ENCODE results near the gene NGDN. TPM values are rescaled to one million over a fixed set of nuclear protein-coding genes. Genes with fewer than 3 reads are reported as not detected.

Gene NGDN
- total and polyA plus RNA-seq, 4 experiments from 2014 or later = 60.7 to 95.1 (median 62.2) TPM

DNA sequence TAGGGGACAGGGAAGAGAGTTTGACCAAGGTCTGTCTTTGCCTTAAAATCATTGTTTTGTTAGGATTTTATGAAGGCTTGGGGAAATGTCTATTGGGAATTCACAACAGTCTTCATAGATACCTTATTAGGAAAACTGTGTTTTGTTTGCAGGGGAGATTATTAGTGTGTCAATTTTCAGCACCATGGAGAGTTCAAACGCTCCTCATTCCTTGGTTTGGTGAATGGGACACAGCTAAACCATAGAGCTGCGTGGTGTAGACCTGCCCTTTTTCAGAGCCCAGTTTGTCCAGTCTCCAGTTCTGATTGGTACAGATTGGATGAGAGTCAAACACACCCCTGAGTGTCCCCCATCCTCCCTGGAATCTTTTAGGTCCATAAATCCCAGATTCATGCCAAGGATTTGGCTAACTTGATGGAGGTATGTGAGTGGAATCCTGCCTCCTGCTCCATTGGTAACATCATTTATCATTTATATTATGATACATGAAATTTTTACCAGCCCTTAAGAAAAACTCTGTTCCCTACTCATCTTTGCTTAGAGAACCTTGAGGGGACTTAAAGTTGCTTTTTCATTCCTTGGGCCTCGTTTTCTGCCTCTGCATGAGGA, 12.0 kb downstream of the NGDN start:
- H3K27ac ChIP-seq (ENCODE audit: low read depth, low read length) = no peak overlapping the region
- H3K36me3 Mint-ChIP-seq = peaks cover 48 to 59% of the 10 kb centered on the region in 2 donors
- no peak overlapping the region for H3K27ac Mint-ChIP-seq
- H3K4me1 ChIP-seq (ENCODE audit: insufficient read depth, low read length) = peaks cover 8% of the 10 kb centered on the region
- intact Hi-C loops (cut with micrococcal nuclease) = no loop called here
- peaks cover 26% of the 10 kb centered on the region for H3K36me3 ChIP-seq (ENCODE audit: insufficient read depth, low read length)
- no peak overlapping the region for H3K4me3 ChIP-seq (ENCODE audit: low read length in 2 of 2)
- ChIA-PET POLR2A (ENCODE audit: partially characterized antibody) (no interaction called here), CTCF (ENCODE audit: partially characterized antibody) (interaction anchor here (0.7 to 1.3 kb wide), 3 partner anchors 57 to 76 kb away, joined by 3 read pairs; no protein-coding TSS in a partner anchor)
- H3K9me3 Mint-ChIP-seq = no peaks in the 10 kb centered on the region
- no peaks in the 10 kb centered on the region for H3K27me3 Mint-ChIP-seq
- no peak for DNase-seq
- peaks cover 4 to 11% (median 7%) of the 10 kb centered on the region in 4 donors for H3K4me1 Mint-ChIP-seq
- H3K4me3 Mint-ChIP-seq = no peak overlapping the region
- no peaks in the 10 kb centered on the region for H3K27me3 ChIP-seq (ENCODE audit: insufficient read depth, low read length)
- H3K9me3 ChIP-seq (ENCODE audit: control insufficient read depth in 1 of 2, low read length in 2 of 2) = no peaks in the 10 kb centered on the region

- Mint-ChIP-seq H3K27me3 (no peaks in the 10 kb centered on the region), H3K9me3 (no peaks in the 10 kb centered on the region), H3K36me3 (peaks cover 49 to 60% of the 10 kb centered on the region in 2 donors), H3K27ac (peak overlapping the region in 1 of 7 donors; percentile 81), H3K4me3 (no peak overlapping the region), H3K4me1 (peaks cover 2 to 10% (median 6%) of the 10 kb centered on the region in 4 donors)
- H3K27me3 ChIP-seq (ENCODE audit: insufficient read depth, low read length) = no peaks in the 10 kb centered on the region
- CTCF ChIA-PET (ENCODE audit: partially characterized antibody) = interaction anchor here (0.7 to 4.3 kb wide), 3 partner anchors 56 to 77 kb away, joined by 3 to 22 read pairs (median 3); no protein-coding TSS in a partner anchor
- DNase-seq = no peak
- no peaks in the 10 kb centered on the region for H3K9me3 ChIP-seq (ENCODE audit: control insufficient read depth in 1 of 2, low read length in 2 of 2)
- intact Hi-C loops (cut with micrococcal nuclease) = no loop called here
- H3K27ac ChIP-seq (ENCODE audit: low read depth, low read length) = no peak overlapping the region
- H3K4me3 ChIP-seq (ENCODE audit: low read length in 2 of 2) = no peak overlapping the region
- H3K36me3 ChIP-seq (ENCODE audit: insufficient read depth, low read length) = peaks cover 22% of the 10 kb centered on the region
- POLR2A ChIA-PET (ENCODE audit: partially characterized antibody) = no interaction called here
- H3K4me1 ChIP-seq (ENCODE audit: insufficient read depth, low read length) = peaks cover 8% of the 10 kb centered on the region
These were observed 12.7 kb downstream of the NGDN start for GRCh38 chr14:23481979-23482822.

GRCh38 chr14:23482823-23483148, 13.3 kb downstream of the NGDN start:
- no peak overlapping the region for H3K4me3 Mint-ChIP-seq
- ChIA-PET POLR2A (ENCODE audit: partially characterized antibody) (no interaction called here), CTCF (ENCODE audit: partially characterized antibody) (interaction anchor here (4.3 kb wide), 1 partner anchor 77 kb away, joined by 22 read pairs; no protein-coding TSS in a partner anchor)
- Histone ChIP-seq H3K27ac (ENCODE audit: low read depth, low read length) (no peak overlapping the region), H3K27me3 (ENCODE audit: insufficient read depth, low read length) (no peaks in the 10 kb centered on the region), H3K9me3 (ENCODE audit: control insufficient read depth in 1 of 2, low read length in 2 of 2) (no peaks in the 10 kb centered on the region), H3K4me3 (ENCODE audit: low read length in 2 of 2) (no peak overlapping the region), H3K36me3 (ENCODE audit: insufficient read depth, low read length) (peaks cover 16% of the 10 kb centered on the region), H3K4me1 (ENCODE audit: insufficient read depth, low read length) (peaks cover 5% of the 10 kb centered on the region)
- H3K4me1 Mint-ChIP-seq = peaks cover 0 to 7% (median 4%) of the 10 kb centered on the region in 4 donors
- no peak for DNase-seq
- peaks cover 43 to 55% of the 10 kb centered on the region in 2 donors for H3K36me3 Mint-ChIP-seq
- no peaks in the 10 kb centered on the region for H3K27me3 Mint-ChIP-seq
- H3K27ac Mint-ChIP-seq = no peak overlapping the region
- intact Hi-C loops (cut with micrococcal nuclease) = no loop called here
- H3K9me3 Mint-ChIP-seq = no peaks in the 10 kb centered on the region

DNA sequence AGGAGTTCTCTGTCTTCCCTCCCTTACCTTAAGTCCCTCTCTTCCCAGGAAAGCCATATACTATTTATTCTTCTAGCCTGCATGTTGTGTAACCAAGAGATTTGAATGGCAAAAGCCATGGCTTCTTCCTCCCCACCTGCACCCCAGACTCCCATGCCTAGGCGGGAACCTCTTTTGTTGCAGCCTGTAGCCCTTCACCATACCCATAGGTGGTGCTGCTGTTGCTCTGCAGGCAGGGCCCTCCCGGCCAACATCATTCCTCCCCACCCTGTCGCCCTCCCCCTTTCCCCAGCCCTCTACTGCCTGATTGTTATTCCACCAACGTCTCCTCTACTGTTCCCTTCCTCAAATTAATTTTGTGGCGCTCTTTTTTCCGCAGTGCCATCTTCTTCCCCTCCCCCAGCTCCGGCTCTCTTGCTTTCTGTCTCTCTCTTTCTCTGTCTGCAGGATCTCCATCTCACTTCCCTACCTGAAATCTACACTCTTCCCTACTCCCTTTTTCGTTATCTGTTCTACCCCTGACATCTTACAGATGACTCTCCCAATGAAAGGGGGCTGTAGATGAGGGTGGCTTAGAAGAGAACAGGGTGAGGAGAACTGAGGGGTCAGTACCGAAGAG, 13.8 kb downstream of the NGDN start:
- Mint-ChIP-seq H3K36me3 (peaks cover 45 to 50% of the 10 kb centered on the region in 2 donors), H3K4me3 (no peak overlapping the region), H3K4me1 (peaks cover 0 to 4% (median 2%) of the 10 kb centered on the region in 4 donors), H3K27me3 (no peaks in the 10 kb centered on the region), H3K9me3 (no peaks in the 10 kb centered on the region), H3K27ac (no peak overlapping the region)
- ChIA-PET CTCF (ENCODE audit: partially characterized antibody) (interaction anchor here (4.3 kb wide), 1 partner anchor 76 kb away, joined by 22 read pairs; no protein-coding TSS in a partner anchor), POLR2A (ENCODE audit: partially characterized antibody) (no interaction called here)
- Histone ChIP-seq H3K9me3 (ENCODE audit: control insufficient read depth in 1 of 2, low read length in 2 of 2) (no peaks in the 10 kb centered on the region), H3K4me1 (ENCODE audit: insufficient read depth, low read length) (no peaks in the 10 kb centered on the region), H3K27ac (ENCODE audit: low read depth, low read length) (no peak overlapping the region), H3K4me3 (ENCODE audit: low read length in 2 of 2) (no peak overlapping the region), H3K36me3 (ENCODE audit: insufficient read depth, low read length) (peaks cover 16% of the 10 kb centered on the region), H3K27me3 (ENCODE audit: insufficient read depth, low read length) (no peaks in the 10 kb centered on the region)
- intact Hi-C loops (cut with micrococcal nuclease) = no loop called here
- no peak for DNase-seq

GRCh38 chr14:23485326-23485725, 15.8 kb downstream of the NGDN start:
- Histone ChIP-seq H3K9me3 (ENCODE audit: control insufficient read depth in 1 of 2, low read length in 2 of 2) (no peaks in the 10 kb centered on the region), H3K27ac (ENCODE audit: low read depth, low read length) (no peak overlapping the region), H3K27me3 (ENCODE audit: insufficient read depth, low read length) (no peaks in the 10 kb centered on the region), H3K4me3 (ENCODE audit: low read length in 2 of 2) (no peak overlapping the region), H3K36me3 (ENCODE audit: insufficient read depth, low read length) (peaks cover 12% of the 10 kb centered on the region), H3K4me1 (ENCODE audit: insufficient read depth, low read length) (no peaks in the 10 kb centered on the region)
- Mint-ChIP-seq H3K27ac (no peak overlapping the region), H3K4me1 (peaks cover 0 to 4% (median 1%) of the 10 kb centered on the region in 4 donors), H3K9me3 (no peaks in the 10 kb centered on the region), H3K4me3 (no peak overlapping the region), H3K36me3 (peaks cover 43 to 48% of the 10 kb centered on the region in 2 donors), H3K27me3 (no peaks in the 10 kb centered on the region)
- CTCF ChIA-PET (ENCODE audit: partially characterized antibody) = interaction anchor here (1.7 to 4.3 kb wide), 2 partner anchors 56 to 74 kb away, joined by 4 to 22 read pairs; no protein-coding TSS in a partner anchor
- POLR2A ChIA-PET (ENCODE audit: partially characterized antibody) = no interaction called here
- no peak for DNase-seq
- intact Hi-C loops (cut with micrococcal nuclease) = no loop called here

- no peaks in the 10 kb centered on the region for H3K27me3 ChIP-seq (ENCODE audit: insufficient read depth, low read length)
- intact Hi-C loops (cut with micrococcal nuclease) = no loop called here
- Mint-ChIP-seq H3K9me3 (no peaks in the 10 kb centered on the region), H3K4me3 (no peak overlapping the region), H3K27me3 (no peaks in the 10 kb centered on the region), H3K36me3 (peaks cover 42 to 44% of the 10 kb centered on the region in 2 donors), H3K4me1 (peaks cover 0 to 4% (median 1%) of the 10 kb centered on the region in 4 donors), H3K27ac (no peak overlapping the region)
- ChIA-PET POLR2A (ENCODE audit: partially characterized antibody) (no interaction called here), CTCF (ENCODE audit: partially characterized antibody) (interaction anchor here (4.3 kb wide), 1 partner anchor 73 kb away, joined by 22 read pairs; no protein-coding TSS in a partner anchor)
- no peaks in the 10 kb centered on the region for H3K4me1 ChIP-seq (ENCODE audit: insufficient read depth, low read length)
- H3K27ac ChIP-seq (ENCODE audit: low read depth, low read length) = no peak overlapping the region
- no peaks in the 10 kb centered on the region for H3K9me3 ChIP-seq (ENCODE audit: control insufficient read depth in 1 of 2, low read length in 2 of 2)
- H3K36me3 ChIP-seq (ENCODE audit: insufficient read depth, low read length) = peaks cover 12% of the 10 kb centered on the region
- H3K4me3 ChIP-seq (ENCODE audit: low read length in 2 of 2) = no peak overlapping the region
- DNase-seq = no peak
These were observed 16.5 kb downstream of the NGDN start for GRCh38 chr14:23486036-23486435.

DNA sequence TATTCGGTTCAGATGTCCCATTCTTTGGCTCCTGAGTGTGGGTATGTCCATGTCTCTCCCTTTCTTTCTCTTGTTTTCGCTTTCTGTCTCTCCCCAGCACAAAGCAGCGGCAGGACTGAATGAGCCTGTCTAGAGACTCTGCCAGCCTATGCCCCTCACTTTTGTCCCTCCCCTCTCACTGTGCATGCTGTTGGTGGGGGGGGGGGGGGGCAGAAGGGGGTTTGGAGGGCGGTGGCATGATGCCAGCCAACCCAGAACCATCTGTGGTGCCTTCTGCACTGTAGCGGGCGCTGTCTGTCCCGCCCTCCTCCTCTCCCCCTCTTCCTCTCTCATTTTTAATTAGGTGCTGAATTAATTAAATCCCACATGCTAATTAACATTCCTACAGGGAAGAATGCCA, 17.7 kb downstream of the NGDN start:
- peaks cover 0 to 4% (median 0%) of the 10 kb centered on the region in 4 donors for H3K4me1 Mint-ChIP-seq
- Histone ChIP-seq H3K27ac (ENCODE audit: low read depth, low read length) (no peak overlapping the region), H3K27me3 (ENCODE audit: insufficient read depth, low read length) (no peaks in the 10 kb centered on the region), H3K4me1 (ENCODE audit: insufficient read depth, low read length) (no peaks in the 10 kb centered on the region), H3K4me3 (ENCODE audit: low read length in 2 of 2) (no peak overlapping the region), H3K9me3 (ENCODE audit: control insufficient read depth in 1 of 2, low read length in 2 of 2) (no peaks in the 10 kb centered on the region), H3K36me3 (ENCODE audit: insufficient read depth, low read length) (peaks cover 12% of the 10 kb centered on the region)
- ChIA-PET POLR2A (ENCODE audit: partially characterized antibody) (no interaction called here), CTCF (ENCODE audit: partially characterized antibody) (interaction anchor here (1.4 kb wide), 1 partner anchor 9 kb away, joined by 3 read pairs; no protein-coding TSS in a partner anchor)
- no peak for DNase-seq
- no peaks in the 10 kb centered on the region for H3K27me3 Mint-ChIP-seq
- peaks cover 34 to 40% of the 10 kb centered on the region in 2 donors for H3K36me3 Mint-ChIP-seq
- no peaks in the 10 kb centered on the region for H3K9me3 Mint-ChIP-seq
- H3K27ac Mint-ChIP-seq = no peak overlapping the region
- intact Hi-C loops (cut with micrococcal nuclease) = no loop called here
- H3K4me3 Mint-ChIP-seq = no peak overlapping the region
